Neuronal stem cell (in vitro differentiated cells): ENCODE results near the gene CHML.

Experiments used
- DNase-seq: peaks from one replicate; pipeline ENCODE4 v3.0.0-alpha.2; 2013; ENCODE audit warnings: low spot score
- H2AFZ ChIP-seq: one replicate; pipeline ENCODE4 v1.6.1; 2013; ENCODE audit warnings: mild to moderate bottlenecking, low read length, inconsistent platforms
- H2AK5ac ChIP-seq: 2 replicates; pipeline ENCODE4 v1.6.1; 2013; ENCODE audit warnings: low read depth, mild to moderate bottlenecking, inconsistent platforms, low read length, moderate library complexity, mixed read lengths
- H2BK120ac ChIP-seq: 2 replicates; pipeline ENCODE4 v1.6.1; 2013; ENCODE audit warnings: low read depth, mild to moderate bottlenecking, inconsistent platforms, low read length, moderate library complexity, mixed read lengths
- H2BK12ac ChIP-seq: one replicate; pipeline ENCODE4 v1.6.1; 2013; ENCODE audit warnings: low read length, inconsistent platforms
- H2BK15ac ChIP-seq: 2 replicates; pipeline ENCODE4 v1.6.1; 2013; ENCODE audit warnings: mild to moderate bottlenecking, low read length, inconsistent platforms, mixed read lengths
- H2BK5ac ChIP-seq: one replicate; pipeline ENCODE4 v1.6.1; 2013; ENCODE audit warnings: inconsistent platforms, mild to moderate bottlenecking, low read length, moderate library complexity
- H3K14ac ChIP-seq: one replicate; pipeline ENCODE4 v1.6.1; 2013; ENCODE audit warnings: low read length, inconsistent platforms
- H3K18ac ChIP-seq: 2 replicates; pipeline ENCODE4 v1.6.1; 2013; ENCODE audit warnings: low read length, inconsistent platforms
- H3K23ac ChIP-seq: 2 replicates; pipeline ENCODE4 v1.6.1; 2013; ENCODE audit warnings: low read depth, mild to moderate bottlenecking, mixed read lengths, low read length, inconsistent platforms; ENCODE audit not compliant: poor library complexity
- H3K27ac ChIP-seq: replicated peaks from 3 replicates; pipeline ENCODE4 v1.5.1; 2013; ENCODE audit warnings: low read length, inconsistent platforms
- H3K27me3 ChIP-seq, 3 experiments: 2 replicates each; pipeline ENCODE4 v1.6.1; 2013; ENCODE audit warnings: low read length in 3 of 3, mild to moderate bottlenecking in 2 of 3, inconsistent platforms in 1 of 3, low read depth in 1 of 3, mixed read lengths in 1 of 3, moderate library complexity in 1 of 3; ENCODE audit not compliant: control insufficient read depth in 3 of 3, insufficient read depth in 3 of 3
- H3K36me3 ChIP-seq, 2 donors: replicated peaks in 1 of 2; 2 replicates each; pipeline ENCODE4 v1.6.1; 2013; ENCODE audit warnings: low read length in 2 of 2; ENCODE audit not compliant: control insufficient read depth in 2 of 2, insufficient read depth in 2 of 2
- H3K4ac ChIP-seq: 2 replicates; pipeline ENCODE4 v1.6.1; 2013; ENCODE audit warnings: inconsistent platforms, mild to moderate bottlenecking, low read length, moderate library complexity
- H3K4me1 ChIP-seq, 2 donors: 1 replicate in 1 of 2; 2 replicates in 1 of 2; pipeline ENCODE4 v1.6.1; 2013; ENCODE audit warnings: low read length in 2 of 2, low read depth in 1 of 2; ENCODE audit not compliant: control insufficient read depth in 2 of 2, insufficient read depth in 1 of 2
- H3K4me2 ChIP-seq: one replicate; pipeline ENCODE4 v1.6.1; 2013; ENCODE audit warnings: mild to moderate bottlenecking, low read length, inconsistent platforms; ENCODE audit not compliant: insufficient read depth, poor library complexity, severe bottlenecking
- H3K4me3 ChIP-seq, 2 donors: 2 replicates each; pipeline ENCODE4 v1.5.1; 2013; ENCODE audit warnings: low read length in 2 of 2, mild to moderate bottlenecking in 2 of 2, inconsistent platforms in 1 of 2, moderate library complexity in 1 of 2
- H3K79me1 ChIP-seq: one replicate; pipeline ENCODE4 v1.6.1; 2013; ENCODE audit warnings: low read depth, mild to moderate bottlenecking, inconsistent platforms, low read length, moderate library complexity
- H3K9ac ChIP-seq: one replicate; pipeline ENCODE4 v1.6.1; 2013; ENCODE audit warnings: mild to moderate bottlenecking, low read depth, low read length, inconsistent platforms; ENCODE audit not compliant: poor library complexity
- H3K9me3 ChIP-seq, 2 donors: replicated peaks in 1 of 2; 2 replicates each; pipeline versions ENCODE3 to v1.6.1; 2013; ENCODE audit warnings: low read length in 2 of 2, mild to moderate bottlenecking in 2 of 2, inconsistent platforms in 1 of 2, low read depth in 1 of 2, mixed read lengths in 1 of 2, moderate library complexity in 1 of 2; ENCODE audit not compliant: control insufficient read depth in 2 of 2, insufficient read depth in 1 of 2
- H4K8ac ChIP-seq: one replicate; pipeline ENCODE4 v1.6.1; 2013; ENCODE audit warnings: low read depth, mild to moderate bottlenecking, inconsistent platforms, low read length, moderate library complexity
- H4K91ac ChIP-seq: one replicate; pipeline ENCODE4 v1.6.1; 2013; ENCODE audit warnings: low read length, low read depth, mild to moderate bottlenecking, inconsistent platforms; ENCODE audit not compliant: poor library complexity
- WGBS, 2 donors: extraction: QIAGEN DNeasy Blood & Tissue Kit; methylation state at CpG; one replicate each; pipeline ENCODE4 v1.1.7; 2013; ENCODE audit warnings: missing lambda C conversion rate in 2 of 2, mixed read lengths in 1 of 2; ENCODE audit not compliant: insufficient read length in 2 of 2, insufficient replicate concordance in 1 of 2; ENCODE audit errors: extremely low coverage in 2 of 2; 5-methylcytosine and 5-hydroxymethylcytosine counted together

The CHML gene

GRCh38 chr1:241624935-241625334 lies 15.2 kb downstream of the CHML start:
- no peak for DNase-seq
- Histone ChIP-seq H3K14ac (no peak overlapping the region), H2BK5ac (no peak overlapping the region), H2BK120ac (no peak overlapping the region), H3K4me2 (no peak overlapping the region), H3K36me3 (peaks cover 0 to 40% of the 10 kb centered on the region in 2 donors), H3K4ac (no peak overlapping the region), H4K91ac (no peak overlapping the region), H3K9ac (no peak overlapping the region), H3K27ac (no peak overlapping the region), H2BK15ac (no peak overlapping the region), H3K4me1 (no peaks in the 10 kb centered on the region), H2BK12ac (no peak overlapping the region), H3K18ac (no peak overlapping the region), H3K9me3 (no peaks in the 10 kb centered on the region), H4K8ac (no peak overlapping the region), H2AK5ac (no peak overlapping the region), H3K79me1 (no peaks in the 10 kb centered on the region), H3K23ac (no peak overlapping the region), H3K4me3 (no peak overlapping the region), H3K27me3 (no peaks in the 10 kb centered on the region), H2AFZ (no peak overlapping the region)
- no CpG with 5 or more reads among the region's 2 CpGs for WGBS, 2 donors

- Histone ChIP-seq H2BK15ac (no peak overlapping the region), H3K4me3 (no peak overlapping the region), H3K23ac (no peak overlapping the region), H4K91ac (no peak overlapping the region), H3K4me2 (no peak overlapping the region), H2BK120ac (no peak overlapping the region), H3K27ac (no peak overlapping the region), H3K9ac (no peak overlapping the region), H2AK5ac (no peak overlapping the region), H2AFZ (no peak overlapping the region), H3K79me1 (no peaks in the 10 kb centered on the region), H3K4ac (no peak overlapping the region), H3K4me1 (no peaks in the 10 kb centered on the region), H3K18ac (no peak overlapping the region), H3K14ac (no peak overlapping the region), H2BK12ac (no peak overlapping the region), H4K8ac (no peak overlapping the region), H3K9me3 (no peaks in the 10 kb centered on the region), H3K36me3 (peaks cover 0 to 22% of the 10 kb centered on the region in 2 donors), H2BK5ac (no peak overlapping the region), H3K27me3 (no peaks in the 10 kb centered on the region)
- DNase-seq, result no peak
- WGBS, 2 donors, result no CpG with 5 or more reads among the region's 5 CpGs
Observed at GRCh38 chr1:241622669-241623068, 17.5 kb downstream of the CHML start.

- Histone ChIP-seq H3K9me3 (no peaks in the 10 kb centered on the region), H3K23ac (no peak overlapping the region), H2BK5ac (no peak overlapping the region), H3K27me3 (no peaks in the 10 kb centered on the region), H3K4me3 (no peak overlapping the region), H3K36me3 (peaks cover 2 to 5% of the 10 kb centered on the region in 2 donors), H3K9ac (no peak overlapping the region), H3K79me1 (no peaks in the 10 kb centered on the region), H3K4ac (no peak overlapping the region), H3K27ac (no peak overlapping the region), H2AK5ac (no peak overlapping the region), H2AFZ (no peak overlapping the region), H4K91ac (no peak overlapping the region), H3K4me2 (no peak overlapping the region), H2BK12ac (no peak overlapping the region), H4K8ac (no peak overlapping the region), H2BK120ac (no peak overlapping the region), H3K4me1 (peaks cover 0 to 2% of the 10 kb centered on the region in 2 donors), H2BK15ac (no peak overlapping the region), H3K18ac (no peak overlapping the region), H3K14ac (no peak overlapping the region)
- WGBS, 2 donors, result no CpG with 5 or more reads among the region's 7 CpGs
- DNase-seq, result no peak
Observed at GRCh38 chr1:241617426-241617825, 22.7 kb downstream of the CHML start.

- Histone ChIP-seq H3K4me1 (peaks cover 0 to 2% of the 10 kb centered on the region in 2 donors), H3K23ac (no peak overlapping the region), H3K27ac (no peak overlapping the region), H4K8ac (no peak overlapping the region), H3K4me2 (no peak overlapping the region), H3K79me1 (no peaks in the 10 kb centered on the region), H3K4ac (no peak overlapping the region), H2AFZ (no peak overlapping the region), H3K27me3 (no peaks in the 10 kb centered on the region), H3K9me3 (peaks cover 0 to 5% of the 10 kb centered on the region in 2 donors), H2BK120ac (no peak overlapping the region), H2BK15ac (no peak overlapping the region), H2BK5ac (no peak overlapping the region), H3K36me3 (peaks cover 0 to 2% of the 10 kb centered on the region in 2 donors), H2AK5ac (no peak overlapping the region), H3K9ac (no peak overlapping the region), H3K18ac (no peak overlapping the region), H3K14ac (no peak overlapping the region), H4K91ac (no peak overlapping the region), H2BK12ac (no peak overlapping the region), H3K4me3 (no peak overlapping the region)
- no CpG with 5 or more reads among the region's 8 CpGs for WGBS, 2 donors
- DNase-seq, result no peak
Observed at GRCh38 chr1:241615043-241615974, 24.9 kb downstream of the CHML start.
